ENCODE results near the gene ZNF618.

DNA sequence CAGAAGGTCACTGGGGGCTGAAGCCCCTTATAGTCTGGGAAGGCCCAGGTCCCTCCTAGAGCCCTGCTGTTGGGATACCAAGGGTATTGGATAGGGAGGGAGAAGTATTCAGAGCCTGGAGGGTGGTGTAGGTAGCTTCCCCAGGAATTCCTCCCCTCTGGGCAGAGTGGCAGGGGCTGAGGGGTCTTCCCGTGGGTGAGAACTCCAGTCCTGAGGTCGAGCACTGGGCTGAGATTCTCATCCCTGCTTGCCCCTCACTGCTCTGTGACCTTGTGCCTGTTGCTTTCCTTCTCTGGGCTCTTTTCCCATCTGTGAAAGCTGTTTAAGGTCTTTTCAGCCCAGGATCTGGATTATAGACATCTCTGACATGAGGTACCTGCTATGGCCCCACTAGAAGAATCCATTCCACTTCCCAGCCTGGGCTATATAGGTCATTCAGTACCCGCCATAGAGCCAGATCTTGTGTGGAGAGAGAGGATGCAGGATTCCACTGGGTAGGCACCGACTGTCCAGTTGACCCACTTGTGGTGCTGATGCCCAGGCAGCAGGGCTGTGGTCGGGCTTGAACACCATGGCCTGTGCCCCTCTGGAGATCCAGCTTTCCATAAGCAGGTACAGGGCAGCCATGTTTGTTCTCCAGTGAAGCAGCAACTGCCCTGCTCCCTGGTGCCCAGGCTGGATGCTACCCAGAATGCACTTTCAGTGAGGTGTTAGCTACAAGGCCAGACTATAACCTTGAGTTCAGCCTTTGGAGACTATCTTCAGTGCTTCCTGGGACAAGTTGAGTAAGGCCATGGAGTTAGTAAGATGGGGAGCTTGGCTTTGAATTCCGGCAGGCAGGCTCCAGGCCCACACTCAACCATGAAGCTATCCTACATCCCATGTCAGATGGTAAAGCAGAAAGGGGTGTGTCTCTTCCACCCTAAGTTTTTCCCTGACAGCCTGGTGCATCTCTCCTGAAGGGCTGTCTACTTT is 141.9 kb downstream of the ZNF618 start:
- TF ChIP-seq, protein P1, sequence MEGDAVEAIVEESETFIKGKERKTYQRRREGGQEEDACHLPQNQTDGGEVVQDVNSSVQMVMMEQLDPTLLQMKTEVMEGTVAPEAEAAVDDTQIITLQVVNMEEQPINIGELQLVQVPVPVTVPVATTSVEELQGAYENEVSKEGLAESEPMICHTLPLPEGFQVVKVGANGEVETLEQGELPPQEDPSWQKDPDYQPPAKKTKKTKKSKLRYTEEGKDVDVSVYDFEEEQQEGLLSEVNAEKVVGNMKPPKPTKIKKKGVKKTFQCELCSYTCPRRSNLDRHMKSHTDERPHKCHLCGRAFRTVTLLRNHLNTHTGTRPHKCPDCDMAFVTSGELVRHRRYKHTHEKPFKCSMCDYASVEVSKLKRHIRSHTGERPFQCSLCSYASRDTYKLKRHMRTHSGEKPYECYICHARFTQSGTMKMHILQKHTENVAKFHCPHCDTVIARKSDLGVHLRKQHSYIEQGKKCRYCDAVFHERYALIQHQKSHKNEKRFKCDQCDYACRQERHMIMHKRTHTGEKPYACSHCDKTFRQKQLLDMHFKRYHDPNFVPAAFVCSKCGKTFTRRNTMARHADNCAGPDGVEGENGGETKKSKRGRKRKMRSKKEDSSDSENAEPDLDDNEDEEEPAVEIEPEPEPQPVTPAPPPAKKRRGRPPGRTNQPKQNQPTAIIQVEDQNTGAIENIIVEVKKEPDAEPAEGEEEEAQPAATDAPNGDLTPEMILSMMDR (conservative IDR thresholded peaks at IDR 0.05; ENCODE audit: low read depth, low read length), result no peak
- no peak for TF ChIP-seq EZH2 (IDR thresholded peaks at IDR 0.05; ENCODE audit: borderline replicate concordance, low read depth, low read length, poor library complexity, severe bottlenecking)

Data from A673 (cell line).